Endothelial cell of umbilical vein (primary cell): ENCODE data around the gene GAK. TPM values are rescaled to one million over a fixed set of nuclear protein-coding genes. Genes with fewer than 3 reads are reported as not detected.

Experiments
- BruUV-seq: library from RNA; stranded (reverse); fragments of 400-500 nt; replicated peaks from 2 replicates; lab custom pipeline; 2021; lab: Mats Ljungman, UMichigan
- CTCF ChIA-PET: fragments of 300-600, 350-600 bp; sonication (Branson Sonifier 250); formaldehyde crosslinking; loops from one replicate; lab custom pipeline; 2021; ENCODE audit warnings: antibody characterized with exemption, inconsistent platforms; lab: Charles Lee
- POLR2A ChIA-PET: fragments of 300-600, 350-600 bp; sonication (Branson Sonifier 250); formaldehyde crosslinking; loops from one replicate; lab custom pipeline; 2021; ENCODE audit warnings: antibody characterized with exemption, inconsistent platforms; lab: Charles Lee
- DNase-seq: peaks from one replicate; pipeline ENCODE4 v3.0.0-alpha.2; 2011; ENCODE audit warnings: low read depth, low spot score
- FAIRE-seq: peaks from 2 replicates; lab custom pipeline; 2011; peaks lifted over from hg19 to GRCh38; lab: Jason Lieb, UNC
- H2AFZ ChIP-seq: 2 replicates; pipeline ENCODE4 v1.6.0; 2012; ENCODE audit warnings: low read depth, low read length, control low read depth, inconsistent platforms
- H3K27ac ChIP-seq: 2 replicates; pipeline ENCODE4 v1.5.1; 2011; ENCODE audit warnings: low read depth, mild to moderate bottlenecking, control low read depth, low read length, moderate library complexity; ENCODE audit not compliant: insufficient read depth
- H3K27me3 ChIP-seq, 2 experiments: 2 replicates each; pipeline versions ENCODE4 v1.6.0 to v1.6.1; 2011; ENCODE audit warnings: low read length in 2 of 2, mixed read lengths in 1 of 2; ENCODE audit not compliant: control insufficient read depth in 2 of 2, insufficient read depth in 2 of 2
- H3K36me3 ChIP-seq, 2 experiments: 2 replicates in 1 of 2; 3 replicates in 1 of 2; pipeline ENCODE4 v1.5.1; 2011; ENCODE audit warnings: low read length in 2 of 2, mild to moderate bottlenecking in 1 of 2, moderate library complexity in 1 of 2; ENCODE audit not compliant: control insufficient read depth in 2 of 2, insufficient read depth in 2 of 2; ENCODE audit errors: extremely low read depth in 1 of 2
- H3K4me1 ChIP-seq: 3 replicates; pipeline ENCODE4 v1.5.1; 2011; ENCODE audit warnings: mild to moderate bottlenecking, low read length; ENCODE audit not compliant: control insufficient read depth, insufficient read depth; ENCODE audit errors: extremely low read depth
- H3K4me2 ChIP-seq: 2 replicates; pipeline ENCODE4 v1.6.1; 2011; ENCODE audit warnings: low read length, control low read depth, mixed read lengths; ENCODE audit not compliant: insufficient read depth
- H3K4me3 ChIP-seq, 3 experiments: fragments of 200-600 bp in 1 of 3; sonication (generic), shearing (Covaris generic) in 1 of 3; replicated peaks in 1 of 3; 2 replicates each; pipeline ENCODE4 v1.5.1; 2011 to 2016; ENCODE audit warnings: control low read depth in 3 of 3, low read length in 3 of 3, mild to moderate bottlenecking in 2 of 3, inconsistent platforms in 1 of 3, low read depth in 1 of 3, moderate library complexity in 1 of 3; ENCODE audit not compliant: insufficient read depth in 1 of 3
- H3K79me2 ChIP-seq: 2 replicates; pipeline ENCODE4 v1.6.0; 2012; ENCODE audit warnings: low read length, inconsistent platforms; ENCODE audit not compliant: control insufficient read depth, insufficient read depth
- H3K9ac ChIP-seq: replicated peaks from 2 replicates; pipeline ENCODE3; 2011; ENCODE audit warnings: low read length, control low read depth; ENCODE audit not compliant: insufficient read depth; ENCODE audit errors: extremely low read depth
- H3K9me1 ChIP-seq: replicated peaks from 3 replicates; pipeline ENCODE4 v1.6.0; 2011; ENCODE audit warnings: mild to moderate bottlenecking, low read length; ENCODE audit not compliant: control insufficient read depth, insufficient read depth; ENCODE audit errors: extremely low read depth
- H3K9me3 ChIP-seq: replicated peaks from 2 replicates; pipeline ENCODE4 v1.5.1; 2012; ENCODE audit warnings: low read length, inconsistent platforms; ENCODE audit not compliant: control insufficient read depth, insufficient read depth
- H4K20me1 ChIP-seq: replicated peaks from 2 replicates; pipeline ENCODE3; 2011; ENCODE audit warnings: mild to moderate bottlenecking, low read length; ENCODE audit not compliant: control insufficient read depth, insufficient read depth; ENCODE audit errors: extremely low read depth
- EZH2 ChIP-seq: IDR thresholded peaks from 2 replicates; pipeline ENCODE4 v1.6.1; 2012; ENCODE audit warnings: borderline replicate concordance, low read depth, mild to moderate bottlenecking, moderate library complexity, low read length, inconsistent platforms; ENCODE audit not compliant: severe bottlenecking
- FOS ChIP-seq: IDR thresholded peaks from 2 replicates; pipeline ENCODE4 v1.6.1; 2011; ENCODE audit warnings: mild to moderate bottlenecking, low read length, moderate library complexity, borderline replicate concordance; ENCODE audit not compliant: insufficient read depth
- JUN ChIP-seq: IDR thresholded peaks from 2 replicates; pipeline ENCODE4 v1.6.1; 2011; ENCODE audit warnings: borderline replicate concordance, low read depth; ENCODE audit not compliant: insufficient read length, insufficient read depth
- MYC ChIP-seq: IDR thresholded peaks from one replicate; pipeline ENCODE4 v1.6.1; 2011; ENCODE audit warnings: mild to moderate bottlenecking, low read depth, low read length
- dilution Hi-C: fragments of 300-500 bp; cut with MboI; formaldehyde crosslinking; loops from one replicate; pipeline ENCODE4 v1.15.0; 2019; ENCODE audit warnings: low sequenced_read_pairs; ENCODE audit not compliant: extremely low pct_ligation_motif_present
- intact Hi-C: fragments of 100-400 bp; cut with micrococcal nuclease; formaldehyde crosslinking; loops from one replicate; pipeline ENCODE4 v1.10.0; 2022
- polyA plus RNA-seq, 4 experiments: library from polyadenylated mRNA; depleted of rRNA in 3 of 4; stranded (reverse) in 3 of 4; unstranded in 1 of 4; fragments of >200 nt; gene quantifications; 2 replicates each; pipeline versions ENCODE4 v1.2.1 to v1.2.3, GENCODE V29; 2011 to 2012; ENCODE audit warnings: missing spikeins in 1 of 4
- total RNA-seq: library from RNA; stranded (reverse); gene quantifications from 2 replicates; pipeline ENCODE4 v1.2.3, GENCODE V29; 2021

GAK gene
- total and polyA plus RNA-seq, 2 donors (not counting 3 experiments of a cell fraction or from before 2014, with no cell fraction given) = 49.6 to 109 TPM

GRCh38 chr4:827209-828081 is 104.7 kb downstream of the GAK start:
- no peak overlapping the region for H3K9ac ChIP-seq
- intact Hi-C loops (loop anchor here (5.0 kb wide), 1 partner anchor 45 kb away; no protein-coding TSS in a partner anchor), dilution Hi-C loops (no loop called here)
- no TSS peak for BruUV-seq
- CTCF ChIA-PET = no interaction called here
- no peak overlapping the region for H3K4me2 ChIP-seq
- no peaks in the 10 kb centered on the region for H3K9me1 ChIP-seq
- H3K4me3 ChIP-seq = no peak overlapping the region
- no peaks in the 10 kb centered on the region for H3K79me2 ChIP-seq
- no peak for TF ChIP-seq MYC
- TF ChIP-seq EZH2 = peak; percentile 73
- no peak for TF ChIP-seq FOS
- H3K4me1 ChIP-seq = no peaks in the 10 kb centered on the region
- POLR2A ChIA-PET = no interaction called here
- H2AFZ ChIP-seq = no peak overlapping the region
- no peak for FAIRE-seq
- no peak for DNase-seq
- H4K20me1 ChIP-seq = no peaks in the 10 kb centered on the region
- H3K27me3 ChIP-seq = peaks cover 26 to 29% of the 10 kb centered on the region in 2 experiments
- no peaks in the 10 kb centered on the region for H3K9me3 ChIP-seq
- H3K36me3 ChIP-seq = no peaks in the 10 kb centered on the region
- H3K27ac ChIP-seq = no peak overlapping the region

GRCh38 chr4:826508-827208 is 105.5 kb downstream of the GAK start:
- dilution Hi-C loops = no loop called here
- H3K4me1 ChIP-seq = no peaks in the 10 kb centered on the region
- CTCF ChIA-PET = no interaction called here
- H3K27ac ChIP-seq = no peak overlapping the region
- peaks cover 26 to 29% of the 10 kb centered on the region in 2 experiments for H3K27me3 ChIP-seq
- H2AFZ ChIP-seq = no peak overlapping the region
- POLR2A ChIA-PET = no interaction called here
- no TSS peak for BruUV-seq
- H3K9me1 ChIP-seq = no peaks in the 10 kb centered on the region
- TF ChIP-seq MYC (no peak), EZH2 (peak; percentile 84), JUN (no peak)
- no peaks in the 10 kb centered on the region for H4K20me1 ChIP-seq
- DNase-seq = no peak
- intact Hi-C loops = loop anchor here (5.0 kb wide), 1 partner anchor 44 kb away; no protein-coding TSS in a partner anchor
- no peak overlapping the region for H3K9ac ChIP-seq
- H3K9me3 ChIP-seq = no peaks in the 10 kb centered on the region
- H3K4me2 ChIP-seq = no peak overlapping the region
- H3K79me2 ChIP-seq = no peaks in the 10 kb centered on the region
- no peak overlapping the region for H3K4me3 ChIP-seq
- no peaks in the 10 kb centered on the region for H3K36me3 ChIP-seq
- no peak for FAIRE-seq
